ENCODE measurements around the gene NXNL1.

NXNL1 gene

GRCh38 chr19:17455308-17456123 is 5.2 kb downstream of the NXNL1 start:
- DNase-seq: no peak

DNA sequence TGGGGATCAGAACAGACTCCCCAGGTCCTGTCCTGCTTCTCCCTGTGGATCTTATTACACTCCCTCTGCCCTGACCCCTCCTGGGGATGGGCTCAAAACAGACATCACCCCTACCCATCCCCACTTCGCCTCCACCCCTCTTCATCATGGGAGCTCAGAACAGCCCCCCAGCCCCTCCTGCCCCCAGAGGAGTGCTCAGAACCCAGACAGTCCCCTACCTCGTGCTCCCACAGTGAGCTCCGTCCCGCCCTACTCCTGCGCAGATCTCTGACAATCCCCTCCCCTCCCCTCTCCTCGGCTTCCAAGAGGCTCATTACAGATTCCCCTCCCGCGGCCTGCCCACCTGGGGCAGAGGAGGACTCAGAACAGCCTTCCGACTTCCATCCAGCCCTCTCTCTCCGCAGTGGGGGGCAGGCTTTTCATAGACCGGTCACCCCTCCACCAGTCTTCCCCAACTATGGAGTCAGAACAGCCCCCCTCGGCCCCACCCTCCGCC is 6.1 kb downstream of the NXNL1 start:
- no peak for DNase-seq

- DNase-seq: no peak
Observed at GRCh38 chr19:17451820-17452219, 8.9 kb downstream of the NXNL1 start.

GRCh38 chr19:17450264-17451075 is 10.3 kb downstream of the NXNL1 start:
- DNase-seq: peak; percentile 74

- peak; percentile 70 for DNase-seq
Observed at GRCh38 chr19:17448131-17448967, 12.4 kb downstream of the NXNL1 start, which contains the start of gene TMEM221. Gene TMEM221 (minus strand): TSS chr19:17448668. CDS start chr19:17448462, 206 bp downstream.

DNA sequence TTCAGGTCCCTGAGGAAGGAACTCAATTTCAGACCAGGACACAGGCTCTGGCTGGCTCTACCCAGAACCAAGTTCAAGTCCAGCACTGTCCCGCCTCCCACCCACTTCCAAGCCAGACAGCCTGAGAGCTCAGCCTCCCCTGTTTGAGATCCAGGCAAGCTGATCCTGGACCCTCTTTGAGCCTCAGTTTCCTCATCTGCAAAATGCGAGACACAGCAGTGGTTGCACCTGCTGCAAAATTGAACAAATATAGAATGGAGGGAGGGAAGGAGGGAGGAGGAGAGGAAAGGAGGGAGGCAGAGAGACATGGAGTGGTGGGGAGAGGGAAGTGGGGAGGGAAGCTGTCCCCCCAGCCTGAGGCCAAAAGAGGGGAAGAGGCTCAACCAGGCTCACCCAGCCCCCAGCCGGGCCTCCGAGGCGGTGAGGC is 13.0 kb downstream of the NXNL1 start:
- DNase-seq: no peak

GRCh38 chr19:17445526-17446165 is 15.1 kb downstream of the NXNL1 start:
- no peak for DNase-seq

- DNase-seq: peak; percentile 34
Observed at GRCh38 chr19:17441241-17442021, 19.3 kb downstream of the NXNL1 start.

GRCh38 chr19:17436874-17437267 is 23.9 kb downstream of the NXNL1 start:
- DNase-seq: no peak

DNA sequence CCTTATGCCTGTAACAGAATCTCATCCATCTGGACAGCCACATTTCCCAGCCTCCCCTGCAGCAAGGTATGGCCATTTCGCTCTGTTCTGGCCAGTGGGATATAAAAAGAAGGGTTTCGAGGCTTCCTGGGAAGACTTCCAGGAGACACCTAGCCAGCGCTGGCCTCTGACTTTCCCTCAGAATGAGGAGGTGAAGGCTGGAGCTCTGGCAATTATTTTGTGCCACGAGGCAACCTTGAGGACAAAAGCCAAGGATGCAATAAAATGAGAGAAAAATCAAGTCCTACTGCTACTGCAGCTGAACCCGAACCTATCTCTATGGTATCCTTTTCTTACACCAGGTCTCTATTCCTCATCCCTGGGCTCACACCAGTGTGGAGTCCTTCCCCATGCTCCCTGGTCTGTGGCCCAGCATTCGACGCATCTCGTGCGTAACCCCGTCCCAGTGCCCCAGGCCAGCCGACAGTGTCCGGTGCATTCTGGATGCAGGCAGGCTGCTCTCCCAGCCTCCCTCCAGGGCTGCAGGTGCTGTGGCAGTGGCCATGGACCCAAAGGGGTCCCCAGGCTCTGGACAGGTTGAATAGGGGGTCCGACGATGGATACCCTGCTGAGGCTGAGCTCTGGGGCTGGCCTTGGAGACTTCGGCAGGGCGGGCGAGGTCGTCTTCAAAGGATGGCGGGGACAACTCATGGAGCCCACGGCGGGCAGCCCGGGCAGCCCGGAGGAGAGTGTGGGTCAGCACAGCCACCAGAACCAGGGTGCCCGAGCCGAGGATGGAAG is 24.4 kb downstream of the NXNL1 start:
- DNase-seq: no peak

DNA sequence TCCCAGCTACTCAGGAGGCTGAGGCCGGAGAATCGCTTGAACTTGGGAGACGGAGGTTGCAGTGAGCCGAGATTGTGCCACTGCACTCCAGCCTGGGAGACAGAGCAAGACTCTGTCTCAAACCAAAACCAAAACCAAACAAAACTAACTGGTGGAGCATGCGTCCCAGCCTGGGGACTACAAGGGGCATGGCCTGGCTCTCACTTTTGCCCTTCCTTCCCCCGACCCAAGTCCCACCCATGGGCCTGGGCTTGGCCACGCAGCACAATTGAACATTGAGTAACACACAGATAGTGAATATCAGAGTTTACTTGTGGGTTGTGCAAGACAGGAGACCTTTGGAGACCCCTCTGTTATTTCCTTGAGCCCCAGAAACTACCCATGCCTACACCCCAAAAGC is 25.5 kb downstream of the NXNL1 start:
- DNase-seq: no peak

GRCh38 chr19:17431417-17431816 is 29.3 kb downstream of the NXNL1 start:
- DNase-seq: no peak

GRCh38 chr19:17429641-17430113 is 31.0 kb downstream of the NXNL1 start:
- DNase-seq: no peak

DNA sequence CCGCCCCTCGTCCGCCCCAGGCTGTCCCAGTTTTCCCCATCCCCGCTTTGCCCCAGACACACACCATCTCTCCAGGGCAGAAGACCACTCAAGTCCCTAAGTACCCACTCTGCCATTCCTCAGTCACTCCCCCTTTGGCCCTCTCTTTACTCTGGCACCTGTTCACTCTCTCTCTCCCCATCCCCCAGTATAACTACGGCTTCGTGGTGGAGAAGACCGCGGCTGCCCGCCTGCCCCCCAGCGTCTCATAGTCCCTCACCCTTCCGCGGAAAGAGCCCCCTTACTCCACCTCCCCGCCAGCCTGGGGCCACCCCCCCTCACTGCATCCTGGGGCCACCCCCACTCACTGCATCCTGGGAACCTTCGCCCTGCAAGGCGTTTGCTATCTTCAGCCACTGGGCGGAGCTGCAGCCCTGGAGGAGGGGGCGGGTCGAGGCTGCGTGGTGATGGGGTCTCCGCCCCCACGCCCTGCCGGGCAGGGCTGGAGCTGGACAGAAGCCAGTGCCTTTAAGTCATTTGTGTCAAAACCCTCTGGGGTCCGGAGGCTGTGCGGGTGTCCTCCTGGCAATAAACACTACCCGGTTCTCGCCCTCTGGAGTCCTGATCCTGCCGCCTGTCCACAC is 35.9 kb downstream of the NXNL1 start:
- DNase-seq: peak; percentile 58

GRCh38 chr19:17423429-17424208 is 37.1 kb downstream of the NXNL1 start:
- no peak for DNase-seq

DNA sequence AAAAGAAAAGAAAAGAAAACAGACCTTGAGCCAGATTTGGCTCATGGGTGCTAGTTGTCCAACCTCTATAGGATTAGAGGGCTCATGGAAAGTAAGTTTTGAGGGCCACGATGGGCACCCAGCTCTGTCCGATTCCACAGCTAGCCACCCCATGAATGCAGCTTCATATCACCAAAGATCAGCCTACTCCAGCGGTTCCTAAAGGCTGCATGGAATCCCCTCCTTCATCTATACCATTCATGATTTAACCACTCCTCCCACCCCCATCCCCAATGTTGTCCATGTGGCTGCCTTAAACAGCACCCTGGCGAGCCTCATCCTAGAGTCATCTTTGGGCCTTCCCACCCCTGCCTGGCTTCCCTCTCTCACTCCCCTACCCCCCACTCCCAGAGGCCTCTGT is 38.8 kb downstream of the NXNL1 start:
- no peak for DNase-seq

GRCh38 chr19:17420475-17420924 is 40.2 kb downstream of the NXNL1 start:
- DNase-seq: peak; percentile 41

GRCh38 chr19:17419621-17420474 is 40.9 kb downstream of the NXNL1 start, which contains the start of gene MVB12A:
Gene MVB12A (plus strand): TSS chr19:17420047. CDS start chr19:17420136, 89 bp downstream.
- peak; percentile 96 for DNase-seq
